HL-60 (cell line): Measurements from ENCODE around the gene TNIK.
"Not testable (repeated sequence)": the region's sequence is repeated elsewhere in the genome, so short reads cannot be mapped to it uniquely, and the experiment has no call there.

Experiments used
- DNase-seq, 2 experiments: peaks; one replicate each; pipeline ENCODE4 v3.0.0-alpha.2; 2010 to 2020; ENCODE audit warnings: low read depth in 1 of 2, low spot score in 1 of 2
- H3K27ac ChIP-seq: fragments of 250-450 bp; sonication (Bioruptor Pico); replicated peaks from 2 replicates; pipeline ENCODE4 v1.5.1; 2020; ENCODE audit warnings: mild to moderate bottlenecking, moderate library complexity
- H3K27me3 ChIP-seq: fragments of 250-450 bp; sonication (Bioruptor Pico); 2 replicates; pipeline ENCODE4 v1.5.1; 2021; ENCODE audit warnings: mild to moderate bottlenecking, moderate library complexity; ENCODE audit not compliant: insufficient read depth, poor library complexity, severe bottlenecking
- H3K4me3 ChIP-seq: replicated peaks from 2 replicates; pipeline ENCODE4 v1.5.1; 2011; ENCODE audit warnings: mild to moderate bottlenecking, control low read depth, low read length; ENCODE audit not compliant: insufficient read depth
- GABPA ChIP-seq: IDR thresholded peaks from 2 replicates; pipeline ENCODE4 v1.6.1; 2012; ENCODE audit warnings: low read depth
- POLR2AphosphoS5 ChIP-seq: IDR thresholded peaks from 2 replicates; pipeline ENCODE4 v1.6.1; 2012; ENCODE audit warnings: low read depth
- SPI1 ChIP-seq: IDR thresholded peaks from 2 replicates; pipeline ENCODE4 v1.6.1; 2012; ENCODE audit warnings: low read depth, mild to moderate bottlenecking, borderline replicate concordance
- TF ChIP-seq, protein P1 (sequence below): IDR thresholded peaks from one replicate; pipeline ENCODE4 v1.5.1; 2011; ENCODE audit warnings: low read length, control low read depth, inconsistent platforms; ENCODE audit not compliant: insufficient read depth
- TF ChIP-seq, protein P2 (sequence below): IDR thresholded peaks from 2 replicates; pipeline ENCODE4 v1.6.1; 2012; ENCODE audit warnings: low read depth; ENCODE audit not compliant: insufficient replicate concordance

The TNIK gene

DNA sequence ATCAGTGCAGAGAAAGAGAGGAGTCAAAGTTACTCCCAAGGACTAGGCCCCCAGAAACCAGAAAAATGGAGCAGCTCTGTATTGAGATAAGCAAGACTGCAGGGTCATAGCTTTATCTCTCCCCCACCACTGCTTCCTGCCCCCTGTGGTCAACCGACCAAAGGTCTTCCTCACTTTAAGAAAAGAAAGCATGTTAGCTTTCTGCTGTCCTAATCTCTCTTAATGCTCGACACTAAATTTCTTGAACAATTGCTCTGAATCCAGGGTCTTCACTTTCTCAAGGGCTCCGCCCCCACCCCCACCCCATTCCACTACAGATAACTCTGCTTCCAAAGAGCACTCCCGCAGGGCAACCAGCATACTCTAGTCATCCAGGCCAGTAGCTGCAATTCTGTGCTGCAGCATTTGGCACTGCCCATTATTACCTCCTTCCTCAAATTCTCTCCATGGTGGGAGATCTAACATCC lies 31.9 kb downstream of the TNIK start:
- Histone ChIP-seq H3K4me3 (no peak overlapping the region), H3K27me3 (no peaks in the 10 kb centered on the region), H3K27ac (no peak overlapping the region)
- DNase-seq = no peak
- TF ChIP-seq, protein P1, sequence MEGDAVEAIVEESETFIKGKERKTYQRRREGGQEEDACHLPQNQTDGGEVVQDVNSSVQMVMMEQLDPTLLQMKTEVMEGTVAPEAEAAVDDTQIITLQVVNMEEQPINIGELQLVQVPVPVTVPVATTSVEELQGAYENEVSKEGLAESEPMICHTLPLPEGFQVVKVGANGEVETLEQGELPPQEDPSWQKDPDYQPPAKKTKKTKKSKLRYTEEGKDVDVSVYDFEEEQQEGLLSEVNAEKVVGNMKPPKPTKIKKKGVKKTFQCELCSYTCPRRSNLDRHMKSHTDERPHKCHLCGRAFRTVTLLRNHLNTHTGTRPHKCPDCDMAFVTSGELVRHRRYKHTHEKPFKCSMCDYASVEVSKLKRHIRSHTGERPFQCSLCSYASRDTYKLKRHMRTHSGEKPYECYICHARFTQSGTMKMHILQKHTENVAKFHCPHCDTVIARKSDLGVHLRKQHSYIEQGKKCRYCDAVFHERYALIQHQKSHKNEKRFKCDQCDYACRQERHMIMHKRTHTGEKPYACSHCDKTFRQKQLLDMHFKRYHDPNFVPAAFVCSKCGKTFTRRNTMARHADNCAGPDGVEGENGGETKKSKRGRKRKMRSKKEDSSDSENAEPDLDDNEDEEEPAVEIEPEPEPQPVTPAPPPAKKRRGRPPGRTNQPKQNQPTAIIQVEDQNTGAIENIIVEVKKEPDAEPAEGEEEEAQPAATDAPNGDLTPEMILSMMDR = no peak
- TF ChIP-seq SPI1 = peak; percentile 2; the same call in 1 of the 2 replicates

DNA sequence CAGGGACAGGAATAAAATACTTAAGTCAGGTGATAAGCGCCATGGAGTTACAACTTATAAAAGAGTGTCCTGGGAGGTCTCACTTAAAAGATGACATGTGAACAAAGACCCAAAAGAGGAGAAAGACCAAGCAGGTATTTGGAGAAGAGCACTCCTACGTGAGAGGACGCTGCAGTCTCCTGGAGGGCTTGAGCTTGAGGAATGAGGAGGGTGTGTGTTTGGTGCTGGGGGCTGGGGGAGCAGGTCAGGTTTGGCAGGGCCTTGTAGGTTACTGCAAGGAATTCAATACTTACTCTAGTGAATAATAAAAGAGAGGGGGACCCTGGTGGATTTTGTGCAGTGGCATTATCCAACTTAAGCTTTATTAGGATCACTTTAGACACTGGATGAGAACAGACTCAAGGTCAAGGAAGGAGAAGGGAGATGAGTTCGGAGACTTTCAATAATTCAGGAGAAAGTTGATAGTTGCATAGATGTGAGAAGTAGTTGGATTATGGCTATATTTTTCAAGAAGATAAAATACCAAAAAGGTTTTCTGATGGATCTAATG lies 32.4 kb downstream of the TNIK start:
- Histone ChIP-seq H3K27ac (no peak overlapping the region), H3K27me3 (peaks cover under 1% of the 10 kb centered on the region), H3K4me3 (no peak overlapping the region)
- DNase-seq = no peak
- TF ChIP-seq SPI1 = no peak
- TF ChIP-seq POLR2AphosphoS5 = no peak
- no peak for TF ChIP-seq GABPA
- TF ChIP-seq, protein P2, sequence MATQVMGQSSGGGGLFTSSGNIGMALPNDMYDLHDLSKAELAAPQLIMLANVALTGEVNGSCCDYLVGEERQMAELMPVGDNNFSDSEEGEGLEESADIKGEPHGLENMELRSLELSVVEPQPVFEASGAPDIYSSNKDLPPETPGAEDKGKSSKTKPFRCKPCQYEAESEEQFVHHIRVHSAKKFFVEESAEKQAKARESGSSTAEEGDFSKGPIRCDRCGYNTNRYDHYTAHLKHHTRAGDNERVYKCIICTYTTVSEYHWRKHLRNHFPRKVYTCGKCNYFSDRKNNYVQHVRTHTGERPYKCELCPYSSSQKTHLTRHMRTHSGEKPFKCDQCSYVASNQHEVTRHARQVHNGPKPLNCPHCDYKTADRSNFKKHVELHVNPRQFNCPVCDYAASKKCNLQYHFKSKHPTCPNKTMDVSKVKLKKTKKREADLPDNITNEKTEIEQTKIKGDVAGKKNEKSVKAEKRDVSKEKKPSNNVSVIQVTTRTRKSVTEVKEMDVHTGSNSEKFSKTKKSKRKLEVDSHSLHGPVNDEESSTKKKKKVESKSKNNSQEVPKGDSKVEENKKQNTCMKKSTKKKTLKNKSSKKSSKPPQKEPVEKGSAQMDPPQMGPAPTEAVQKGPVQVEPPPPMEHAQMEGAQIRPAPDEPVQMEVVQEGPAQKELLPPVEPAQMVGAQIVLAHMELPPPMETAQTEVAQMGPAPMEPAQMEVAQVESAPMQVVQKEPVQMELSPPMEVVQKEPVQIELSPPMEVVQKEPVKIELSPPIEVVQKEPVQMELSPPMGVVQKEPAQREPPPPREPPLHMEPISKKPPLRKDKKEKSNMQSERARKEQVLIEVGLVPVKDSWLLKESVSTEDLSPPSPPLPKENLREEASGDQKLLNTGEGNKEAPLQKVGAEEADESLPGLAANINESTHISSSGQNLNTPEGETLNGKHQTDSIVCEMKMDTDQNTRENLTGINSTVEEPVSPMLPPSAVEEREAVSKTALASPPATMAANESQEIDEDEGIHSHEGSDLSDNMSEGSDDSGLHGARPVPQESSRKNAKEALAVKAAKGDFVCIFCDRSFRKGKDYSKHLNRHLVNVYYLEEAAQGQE = no peak
- TF ChIP-seq, protein P1 = no peak

DNA sequence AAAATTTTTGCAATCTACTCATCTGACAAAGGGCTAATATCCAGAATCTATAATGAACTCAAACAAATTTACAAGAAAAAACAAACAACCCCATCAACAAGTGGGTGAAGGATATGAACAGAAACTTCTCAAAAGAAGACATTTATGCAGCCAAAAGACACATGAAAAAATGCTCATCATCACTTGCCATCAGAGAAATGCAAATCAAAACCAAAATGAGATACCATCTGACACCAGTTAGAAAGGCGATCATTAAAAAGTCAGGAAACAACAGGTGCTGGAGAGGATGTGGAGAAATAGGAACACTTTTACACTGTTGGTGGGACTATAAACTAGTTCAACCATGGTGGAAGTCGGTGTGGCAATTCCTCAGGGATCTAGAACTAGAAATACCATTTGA lies 36.1 kb downstream of the TNIK start:
- not testable (repeated sequence) for H3K4me3 ChIP-seq, H3K27me3 ChIP-seq, H3K27ac ChIP-seq, DNase-seq

DNA sequence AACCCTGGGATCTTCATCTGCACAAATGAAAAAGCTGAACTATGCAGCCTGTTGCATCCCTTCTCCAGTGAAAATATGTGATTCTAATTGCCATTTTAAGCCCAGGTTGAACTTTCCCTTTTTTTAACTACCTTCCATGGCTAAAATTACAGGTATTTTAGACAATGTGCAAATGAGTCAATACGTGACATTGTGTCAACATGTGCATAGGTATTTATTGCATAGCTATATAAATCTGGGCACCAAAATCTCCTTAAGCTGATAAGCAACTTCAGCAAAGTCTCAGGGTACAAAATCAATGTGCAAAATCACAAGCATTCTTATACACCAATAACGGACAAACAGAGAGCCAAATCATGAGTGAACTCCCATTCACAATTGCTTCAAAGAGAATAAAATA lies 37.4 kb downstream of the TNIK start:
- H3K27me3 ChIP-seq, H3K27ac ChIP-seq, H3K4me3 ChIP-seq, DNase-seq: not testable (repeated sequence)

DNA sequence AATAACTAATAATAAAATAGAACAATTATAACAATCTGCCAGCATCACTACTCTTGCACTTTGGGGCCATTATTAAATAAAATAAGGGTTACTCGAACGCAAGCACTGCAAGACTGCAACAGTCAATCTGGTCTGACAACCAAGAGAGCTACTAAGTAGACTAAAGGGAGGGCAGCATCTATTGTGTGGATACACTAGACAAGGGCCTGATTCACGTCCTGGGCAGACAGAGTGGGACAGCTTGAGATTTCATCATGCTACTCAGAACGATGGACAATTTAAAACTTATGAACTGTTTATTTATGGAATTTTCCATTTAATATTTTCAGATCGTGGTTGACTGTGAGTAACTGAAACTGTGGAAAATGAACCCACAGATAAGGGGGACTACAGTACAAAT lies 39.5 kb downstream of the TNIK start:
- H3K27ac ChIP-seq = no peak overlapping the region
- no peak overlapping the region for H3K4me3 ChIP-seq
- peaks cover 2% of the 10 kb centered on the region for H3K27me3 ChIP-seq
- no peak for DNase-seq
- TF ChIP-seq, protein P1 = no peak
- TF ChIP-seq SPI1 (no peak), POLR2AphosphoS5 (no peak), GABPA (no peak)
- TF ChIP-seq, protein P2 = no peak
